Activated CD4-positive, alpha-beta memory T cell treated with anti-CD3 and anti-CD28 coated beads, Interleukin-2, amount 10 ng/mL, durations not matched to agents 7 days and 5 days (primary cell): ENCODE results near the gene ALCAM. TPM values are rescaled to one million over a fixed set of nuclear protein-coding genes. Genes with fewer than 3 reads are reported as not detected.

ENCODE experiments used
- CTCF ChIA-PET: fragments of 350-600 bp; sonication (Branson Sonifier 250); formaldehyde crosslinking; loops from one replicate; lab custom pipeline; 2021; ENCODE audit warnings: antibody characterized with exemption, inconsistent platforms; lab: Charles Lee
- POLR2A ChIA-PET: fragments of 350-600 bp; sonication (Branson Sonifier 250); formaldehyde crosslinking; loops from one replicate; lab custom pipeline; 2021; ENCODE audit warnings: antibody characterized with exemption; lab: Charles Lee
- DNase-seq: peaks from one replicate; pipeline ENCODE4 v3.0.0-alpha.2; 2020
- H3K27ac Mint-ChIP-seq: one replicate; pipeline ENCODE4 v1.8.0; 2021; ENCODE audit warnings: mild to moderate bottlenecking, mixed read lengths
- H3K27me3 Mint-ChIP-seq: one replicate; pipeline ENCODE4 v1.8.0; 2021; ENCODE audit warnings: mixed read lengths
- H3K36me3 Mint-ChIP-seq: one replicate; pipeline ENCODE4 v1.8.0; 2021; ENCODE audit warnings: low read depth, mixed read lengths
- H3K4me1 Mint-ChIP-seq: one replicate; pipeline ENCODE4 v1.8.0; 2021; ENCODE audit warnings: mixed read lengths
- H3K4me3 Mint-ChIP-seq: one replicate; pipeline ENCODE4 v1.8.0; 2021; ENCODE audit warnings: mild to moderate bottlenecking, mixed read lengths
- H3K9me3 Mint-ChIP-seq: one replicate; pipeline ENCODE4 v1.8.0; 2021; ENCODE audit warnings: mixed read lengths
- total RNA-seq, 2 experiments: library from RNA; stranded (reverse); gene quantifications; one replicate each; pipeline ENCODE4 v1.2.3, GENCODE V29; 2021

The ALCAM gene
- total RNA-seq, 2 experiments from 2014 or later, result 12.4 to 12.9 TPM

DNA sequence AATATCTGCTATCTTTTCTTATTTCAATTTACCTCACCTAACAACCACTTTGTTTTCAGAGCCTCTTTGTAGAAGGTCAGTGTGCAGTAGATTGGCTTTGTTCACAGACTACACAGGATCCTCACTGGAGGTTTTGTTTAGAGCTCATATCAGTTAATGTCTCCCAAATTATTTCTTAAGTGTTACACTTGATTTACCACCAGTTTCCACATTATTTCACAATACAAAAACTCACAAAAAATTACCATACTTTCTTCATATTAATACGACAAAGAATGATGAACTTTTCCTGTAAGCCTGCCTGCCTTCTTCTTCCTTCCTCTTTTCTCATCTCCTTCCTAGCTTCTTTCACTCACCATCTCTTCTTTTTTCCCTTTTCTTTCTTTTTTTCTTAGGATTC, 133.3 kb downstream of the ALCAM start:
- Mint-ChIP-seq H3K4me1 (no peaks in the 10 kb centered on the region), H3K36me3 (no peaks in the 10 kb centered on the region), H3K9me3 (no peaks in the 10 kb centered on the region), H3K27me3 (no peaks in the 10 kb centered on the region), H3K4me3 (no peak overlapping the region), H3K27ac (no peak overlapping the region)
- POLR2A ChIA-PET, result no interaction called here
- CTCF ChIA-PET, result interaction anchor here (1.0 kb wide), 1 partner anchor 28 kb away, joined by 3 read pairs; no protein-coding TSS in a partner anchor
- no peak for DNase-seq

DNA sequence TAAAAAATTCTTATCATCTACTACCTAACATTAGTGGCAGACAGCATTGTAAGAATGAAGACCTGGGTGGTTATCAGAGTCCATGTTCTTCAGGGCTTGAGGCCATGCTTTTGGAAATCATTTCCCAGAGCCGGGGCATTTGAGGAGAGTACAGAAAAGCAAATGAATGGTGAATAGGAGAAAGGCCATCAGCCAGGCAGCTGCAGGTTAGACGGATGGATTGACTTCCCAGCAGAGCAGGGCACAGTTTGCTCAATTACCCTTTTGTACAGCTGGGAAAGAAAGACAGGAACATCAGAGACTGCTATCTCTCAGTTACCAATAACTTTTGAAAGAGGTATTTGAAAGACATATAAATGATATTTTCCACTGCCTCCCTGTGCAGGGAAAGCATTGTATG, 135.6 kb downstream of the ALCAM start:
- no peaks in the 10 kb centered on the region for H3K36me3 Mint-ChIP-seq
- no peaks in the 10 kb centered on the region for H3K9me3 Mint-ChIP-seq
- no peaks in the 10 kb centered on the region for H3K27me3 Mint-ChIP-seq
- ChIA-PET CTCF (no interaction called here), POLR2A (no interaction called here)
- DNase-seq, result no peak
- no peak overlapping the region for H3K27ac Mint-ChIP-seq
- no peaks in the 10 kb centered on the region for H3K4me1 Mint-ChIP-seq
- no peak overlapping the region for H3K4me3 Mint-ChIP-seq

DNA sequence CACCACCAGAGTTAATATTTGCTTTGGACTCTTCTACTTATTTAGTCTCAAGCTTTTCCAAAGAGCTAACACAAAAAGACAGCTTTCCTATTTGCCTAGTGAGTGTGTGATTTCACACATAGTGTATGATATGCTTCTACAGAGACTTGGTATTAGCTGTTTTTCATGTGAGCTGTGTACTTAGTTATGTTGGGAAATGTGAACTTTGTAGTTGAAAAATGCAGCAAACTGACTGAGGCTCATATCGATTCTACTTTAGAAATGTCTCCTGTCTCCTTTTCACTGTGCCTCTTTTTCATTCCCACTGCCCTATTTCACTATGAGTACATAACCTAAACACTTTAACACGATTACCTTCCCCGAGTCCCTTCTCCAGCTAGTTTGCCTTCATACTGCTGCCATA, 136.5 kb downstream of the ALCAM start:
- Mint-ChIP-seq H3K27me3 (no peaks in the 10 kb centered on the region), H3K4me3 (no peak overlapping the region), H3K36me3 (no peaks in the 10 kb centered on the region), H3K4me1 (no peaks in the 10 kb centered on the region), H3K9me3 (no peaks in the 10 kb centered on the region), H3K27ac (no peak overlapping the region)
- CTCF ChIA-PET, result no interaction called here
- no peak for DNase-seq
- POLR2A ChIA-PET, result no interaction called here

DNA sequence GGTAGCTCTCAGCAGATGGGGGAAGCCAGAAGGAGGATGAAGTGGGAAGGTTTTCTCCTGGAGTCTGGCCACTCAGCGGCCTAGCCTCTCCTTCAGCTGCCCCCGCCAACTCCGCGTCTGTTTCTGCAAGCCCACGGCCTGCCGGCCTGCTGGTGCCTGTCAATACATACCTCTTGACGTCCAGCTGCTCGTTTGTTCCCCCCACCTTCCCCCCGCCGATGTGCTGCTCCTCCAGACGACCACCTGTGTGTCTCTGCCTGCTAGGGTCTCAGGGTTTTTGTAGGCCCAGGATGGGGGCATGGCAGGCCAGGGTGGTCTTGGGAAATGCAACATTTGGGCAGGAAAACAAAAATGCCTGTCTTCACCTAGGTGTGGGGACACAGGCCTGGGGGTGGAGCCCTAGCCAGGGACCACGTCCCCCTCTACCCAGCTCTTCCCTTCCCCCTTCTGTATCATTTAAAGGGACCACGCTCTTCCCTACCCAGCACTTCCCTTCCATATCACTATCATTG, 137.8 kb downstream of the ALCAM start:
- ChIA-PET POLR2A (no interaction called here), CTCF (no interaction called here)
- no peaks in the 10 kb centered on the region for H3K4me1 Mint-ChIP-seq
- no peaks in the 10 kb centered on the region for H3K27me3 Mint-ChIP-seq
- H3K36me3 Mint-ChIP-seq, result no peaks in the 10 kb centered on the region
- H3K4me3 Mint-ChIP-seq, result no peak overlapping the region
- H3K9me3 Mint-ChIP-seq, result no peaks in the 10 kb centered on the region
- DNase-seq, result no peak
- H3K27ac Mint-ChIP-seq, result no peak overlapping the region

DNA sequence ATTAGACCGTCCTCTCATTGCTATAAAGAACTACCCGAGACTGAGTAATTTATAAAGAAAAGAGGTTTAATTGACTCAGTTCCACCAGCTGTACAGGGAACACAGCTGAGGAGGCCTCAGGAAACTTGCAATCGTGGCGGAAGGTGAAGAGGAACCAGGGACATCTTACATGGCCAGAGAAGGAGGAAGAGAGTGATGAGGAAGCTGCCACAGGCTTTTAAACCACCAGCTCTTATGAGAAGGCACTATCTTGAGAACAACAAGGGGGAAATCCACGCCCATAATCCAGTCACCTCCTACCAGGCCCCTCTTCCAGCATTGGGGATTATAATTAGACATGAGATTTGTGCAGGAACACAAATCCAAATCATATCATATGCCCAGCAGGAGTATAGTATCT, 138.5 kb downstream of the ALCAM start:
- H3K27ac Mint-ChIP-seq, result no peak overlapping the region
- no peak for DNase-seq

DNA sequence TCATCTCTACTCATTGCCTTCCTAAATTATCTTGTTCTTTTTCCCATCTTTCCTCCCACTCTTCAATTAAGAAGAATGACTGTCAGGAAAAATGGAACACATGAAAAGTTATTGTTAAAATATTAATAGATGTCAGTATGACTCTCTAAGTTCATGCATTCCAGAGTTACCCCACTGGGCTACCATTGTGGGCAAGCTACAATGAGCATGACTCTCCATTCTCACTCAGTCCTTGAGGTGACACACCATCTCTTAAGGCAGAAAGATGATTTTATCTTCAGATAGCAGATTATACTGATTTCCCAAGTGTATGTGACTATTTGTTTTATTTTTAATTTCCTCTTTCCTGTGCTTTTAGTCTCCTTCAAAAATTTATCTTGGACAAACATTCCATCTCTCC, 144.3 kb downstream of the ALCAM start:
- Mint-ChIP-seq H3K9me3 (no peaks in the 10 kb centered on the region), H3K27ac (no peak overlapping the region), H3K4me3 (no peak overlapping the region), H3K27me3 (no peaks in the 10 kb centered on the region), H3K36me3 (no peaks in the 10 kb centered on the region), H3K4me1 (no peaks in the 10 kb centered on the region)
- POLR2A ChIA-PET, result no interaction called here
- CTCF ChIA-PET, result no interaction called here
- no peak for DNase-seq

More for the DNA sequence above, 138.5 kb downstream of the ALCAM start:
- H3K4me1 Mint-ChIP-seq, result no peaks in the 10 kb centered on the region
- H3K4me3 Mint-ChIP-seq, result no peak overlapping the region
- ChIA-PET CTCF (no interaction called here), POLR2A (no interaction called here)
- no peaks in the 10 kb centered on the region for H3K27me3 Mint-ChIP-seq
- no peaks in the 10 kb centered on the region for H3K9me3 Mint-ChIP-seq
- H3K36me3 Mint-ChIP-seq, result no peaks in the 10 kb centered on the region

DNA sequence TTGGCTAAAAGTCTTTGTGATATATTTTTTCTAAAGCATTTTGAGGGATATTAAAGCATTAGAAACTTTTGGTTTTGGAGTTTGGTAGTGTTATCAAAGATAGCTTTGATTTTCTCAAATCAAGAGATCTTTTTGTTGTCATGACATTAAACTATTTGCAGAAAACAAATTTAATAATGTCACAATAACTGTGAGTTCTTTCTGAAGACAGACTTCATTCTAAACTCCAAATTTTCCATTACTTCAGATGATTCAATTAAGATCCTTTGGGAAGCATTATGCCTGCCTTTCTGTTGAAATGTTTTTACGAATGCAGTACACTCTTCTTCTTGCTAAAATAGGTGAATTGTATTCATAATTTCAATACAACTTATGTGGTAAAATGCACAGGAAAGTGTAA, 145.4 kb downstream of the ALCAM start:
- H3K4me1 Mint-ChIP-seq, result no peaks in the 10 kb centered on the region
- CTCF ChIA-PET, result interaction anchor here (0.7 kb wide), 1 partner anchor 14 kb away, joined by 3 read pairs; no protein-coding TSS in a partner anchor

DNA sequence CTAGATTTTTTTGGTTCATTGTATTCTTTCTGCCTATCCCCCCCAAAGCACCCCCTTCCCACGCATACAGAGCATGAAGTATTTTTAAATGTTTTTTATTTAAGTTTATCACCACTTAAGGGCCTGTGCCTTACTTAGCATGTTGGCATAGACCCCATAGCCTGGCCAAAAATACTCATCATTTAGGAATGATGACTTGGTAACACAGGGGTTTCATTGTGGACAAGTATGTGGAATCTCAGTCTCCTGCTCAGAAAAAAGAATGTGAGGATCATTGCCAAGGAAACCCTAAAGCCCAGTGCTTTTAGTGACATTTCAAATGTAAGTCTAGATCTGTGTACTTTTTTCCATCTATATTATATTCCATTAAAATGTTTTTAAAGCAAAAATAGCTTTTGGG, 146.3 kb downstream of the ALCAM start:
- H3K9me3 Mint-ChIP-seq, result no peaks in the 10 kb centered on the region
- POLR2A ChIA-PET, result no interaction called here
- CTCF ChIA-PET, result no interaction called here
- H3K27me3 Mint-ChIP-seq, result no peaks in the 10 kb centered on the region
- H3K27ac Mint-ChIP-seq, result no peak overlapping the region
- DNase-seq, result no peak
- H3K4me3 Mint-ChIP-seq, result no peak overlapping the region
- no peaks in the 10 kb centered on the region for H3K4me1 Mint-ChIP-seq
- H3K36me3 Mint-ChIP-seq, result no peaks in the 10 kb centered on the region

More for the DNA sequence above, 145.4 kb downstream of the ALCAM start:
- H3K27me3 Mint-ChIP-seq, result no peaks in the 10 kb centered on the region
- no peaks in the 10 kb centered on the region for H3K9me3 Mint-ChIP-seq
- H3K4me3 Mint-ChIP-seq, result no peak overlapping the region
- no peak overlapping the region for H3K27ac Mint-ChIP-seq
- DNase-seq, result no peak
- POLR2A ChIA-PET, result no interaction called here
- H3K36me3 Mint-ChIP-seq, result no peaks in the 10 kb centered on the region

DNA sequence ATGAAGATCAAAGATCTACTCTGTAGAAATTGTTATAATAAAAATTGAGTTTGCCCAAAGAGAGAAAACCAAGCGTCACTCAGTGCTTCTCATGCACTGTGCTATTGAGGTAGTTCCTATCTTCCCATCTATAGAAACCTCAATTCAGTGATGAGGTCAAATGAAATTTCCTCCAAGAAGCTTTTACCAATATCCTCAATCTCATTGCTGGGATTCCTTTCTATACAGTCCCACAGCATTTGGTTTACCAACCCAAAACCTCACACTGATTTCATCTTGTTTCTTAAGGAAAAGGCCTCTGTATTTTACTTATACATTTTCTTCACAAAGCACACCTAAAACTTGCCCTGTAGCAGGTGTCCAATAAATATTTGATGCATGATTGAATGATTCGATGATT, 147.2 kb downstream of the ALCAM start:
- Mint-ChIP-seq H3K4me1 (peaks cover 3% of the 10 kb centered on the region), H3K27me3 (no peaks in the 10 kb centered on the region), H3K9me3 (no peaks in the 10 kb centered on the region), H3K36me3 (no peaks in the 10 kb centered on the region), H3K4me3 (no peak overlapping the region), H3K27ac (no peak overlapping the region)
- no peak for DNase-seq
- POLR2A ChIA-PET, result no interaction called here
- CTCF ChIA-PET, result no interaction called here

DNA sequence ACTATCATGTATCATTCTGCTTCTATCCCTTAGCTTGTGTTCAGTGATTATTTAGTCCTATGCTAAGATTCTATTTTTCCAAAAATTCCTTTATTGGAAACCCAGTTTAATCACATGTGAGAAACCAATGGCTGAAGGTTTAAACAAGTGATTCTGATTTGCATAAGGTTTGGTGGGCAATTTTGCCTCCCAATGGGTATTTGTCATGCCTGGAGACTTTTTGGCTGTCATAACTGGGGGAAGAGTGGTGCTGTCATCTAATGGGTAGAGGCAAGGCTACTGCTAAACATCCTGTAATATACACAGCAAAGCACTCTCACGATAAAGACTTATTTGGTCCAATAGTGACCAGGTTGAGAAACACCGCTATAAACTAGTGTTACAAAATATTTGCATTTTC, 148.7 kb downstream of the ALCAM start:
- DNase-seq, result no peak
- CTCF ChIA-PET, result no interaction called here
- Mint-ChIP-seq H3K4me1 (peaks cover 3% of the 10 kb centered on the region), H3K27ac (no peak overlapping the region), H3K4me3 (no peak overlapping the region), H3K9me3 (no peaks in the 10 kb centered on the region), H3K27me3 (no peaks in the 10 kb centered on the region), H3K36me3 (no peaks in the 10 kb centered on the region)
- POLR2A ChIA-PET, result no interaction called here

DNA sequence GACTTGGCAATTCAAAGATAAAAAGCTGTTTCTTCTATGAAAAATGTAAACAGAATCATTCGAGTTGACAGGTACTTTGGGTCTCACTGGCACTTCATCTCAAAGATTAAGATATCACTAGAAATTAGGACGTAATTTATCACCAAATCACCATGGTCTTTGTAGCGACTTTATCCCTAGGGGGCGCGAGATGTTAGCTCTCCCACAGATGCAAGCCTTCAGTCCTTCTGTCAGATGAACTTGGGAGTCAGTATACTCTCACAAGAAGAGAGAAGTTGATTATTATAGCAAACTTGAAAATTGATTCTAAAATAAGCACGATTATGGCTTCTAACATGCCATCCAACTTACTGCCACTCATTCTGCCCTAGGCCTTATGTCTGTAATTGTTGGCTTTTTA, 150.3 kb downstream of the ALCAM start:
- ChIA-PET CTCF (interaction anchor here (1.8 kb wide), 1 partner anchor 1547 kb away, joined by 4 read pairs; no protein-coding TSS in a partner anchor), POLR2A (no interaction called here)
- Mint-ChIP-seq H3K4me1 (peaks cover 3% of the 10 kb centered on the region), H3K27ac (no peak overlapping the region), H3K36me3 (no peaks in the 10 kb centered on the region), H3K27me3 (no peaks in the 10 kb centered on the region), H3K4me3 (no peak overlapping the region), H3K9me3 (no peaks in the 10 kb centered on the region)
- no peak for DNase-seq

DNA sequence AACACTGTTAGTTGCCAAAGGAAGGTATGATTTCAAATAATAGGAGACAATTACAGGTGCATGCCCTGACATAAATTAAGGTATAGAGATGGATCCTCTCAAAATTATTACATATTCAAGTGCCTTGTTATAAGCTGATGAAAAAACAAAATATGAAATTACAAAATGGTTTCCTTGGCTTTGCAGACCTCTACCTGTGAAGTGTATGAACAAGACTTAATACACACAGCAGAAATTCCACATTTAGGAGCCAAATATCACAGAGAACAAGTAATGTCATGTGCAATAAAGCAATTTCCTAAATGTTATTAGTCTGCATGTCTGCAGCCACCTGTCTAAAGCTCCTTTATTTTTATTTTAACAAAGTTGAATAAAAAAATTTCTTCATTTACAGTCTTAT, 151.5 kb downstream of the ALCAM start:
- no peak overlapping the region for H3K27ac Mint-ChIP-seq
- peaks cover 3% of the 10 kb centered on the region for H3K4me1 Mint-ChIP-seq
- ChIA-PET POLR2A (no interaction called here), CTCF (interaction anchor here (1.2 to 1.8 kb wide), 4 partner anchors 10 to 1546 kb away, joined by 3 to 4 read pairs (median 4); no protein-coding TSS in a partner anchor)
- no peak overlapping the region for H3K4me3 Mint-ChIP-seq
- DNase-seq, result no peak
- H3K36me3 Mint-ChIP-seq, result no peaks in the 10 kb centered on the region
- H3K9me3 Mint-ChIP-seq, result no peaks in the 10 kb centered on the region
- no peaks in the 10 kb centered on the region for H3K27me3 Mint-ChIP-seq

DNA sequence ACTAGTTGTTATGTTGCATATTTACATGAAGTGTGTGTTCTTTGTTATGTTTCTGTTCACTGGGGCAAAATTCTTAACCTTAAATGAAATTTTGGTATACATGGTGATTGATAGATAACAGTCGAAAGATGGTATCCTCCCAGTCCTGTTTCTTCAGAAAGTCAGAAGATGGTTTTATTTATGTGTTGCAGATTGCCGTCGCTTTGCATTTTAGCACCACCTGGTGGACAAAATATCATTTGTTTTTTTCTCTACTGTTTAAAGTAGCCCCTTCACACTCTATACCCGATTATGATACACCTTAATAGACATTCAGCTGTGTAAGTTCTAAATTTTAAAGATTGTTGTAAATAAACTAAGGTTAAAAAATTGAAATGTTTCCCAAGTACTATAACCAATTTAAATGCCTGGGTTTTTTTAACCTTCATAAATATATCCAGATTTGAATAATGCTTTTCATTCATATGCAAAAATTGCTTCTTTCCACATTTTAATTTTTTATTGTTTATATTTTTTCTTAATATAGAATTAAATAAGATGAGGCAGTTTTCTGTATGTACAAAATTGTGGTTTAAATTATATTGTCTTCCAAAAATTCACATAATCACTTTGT, 152.2 kb downstream of the ALCAM start:
- H3K36me3 Mint-ChIP-seq, result no peaks in the 10 kb centered on the region
- no peak overlapping the region for H3K4me3 Mint-ChIP-seq
- peak; percentile 30 for DNase-seq
- no peaks in the 10 kb centered on the region for H3K9me3 Mint-ChIP-seq
- POLR2A ChIA-PET, result no interaction called here
- CTCF ChIA-PET, result interaction anchor here (0.6 to 1.8 kb wide), 3 partner anchors 9 to 1561 kb away, joined by 3 to 4 read pairs (median 3); no protein-coding TSS in a partner anchor
- H3K4me1 Mint-ChIP-seq, result peaks cover 3% of the 10 kb centered on the region
- H3K27me3 Mint-ChIP-seq, result no peaks in the 10 kb centered on the region
- no peak overlapping the region for H3K27ac Mint-ChIP-seq

DNA sequence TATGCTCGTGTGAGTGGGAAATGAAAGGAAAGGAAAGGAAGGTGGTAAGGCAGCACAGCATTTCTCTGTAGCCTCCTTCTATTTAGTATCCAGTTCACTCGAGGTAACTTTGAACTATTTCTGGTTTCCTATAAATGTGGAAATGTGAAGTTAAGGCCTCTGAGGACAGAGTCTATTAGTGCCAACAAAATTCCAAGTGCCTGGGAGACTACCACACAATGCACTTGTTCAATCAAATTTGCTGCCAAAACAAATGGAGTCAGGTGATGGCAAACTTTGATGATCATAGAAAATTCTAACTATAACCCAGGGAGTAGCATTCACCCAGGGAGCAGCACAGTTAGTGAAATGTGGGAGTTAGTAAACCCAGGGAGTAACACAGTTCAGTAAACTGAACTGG, 155.1 kb downstream of the ALCAM start:
- ChIA-PET CTCF (no interaction called here), POLR2A (no interaction called here)
- no peak overlapping the region for H3K4me3 Mint-ChIP-seq
- no peak for DNase-seq
- H3K27me3 Mint-ChIP-seq, result no peaks in the 10 kb centered on the region
- peaks cover 3% of the 10 kb centered on the region for H3K4me1 Mint-ChIP-seq
- H3K36me3 Mint-ChIP-seq, result peaks cover 3% of the 10 kb centered on the region
- no peak overlapping the region for H3K27ac Mint-ChIP-seq
- no peaks in the 10 kb centered on the region for H3K9me3 Mint-ChIP-seq
